Measurements from ENCODE around the gene IGF2BP2. TPM values are rescaled to one million over a fixed set of nuclear protein-coding genes. Genes with fewer than 3 reads are reported as not detected.

The IGF2BP2 gene
- total and polyA plus RNA-seq, 2 of the 13 experiments (the other 11 are each of a cell fraction or from before 2014, with no cell fraction given): 6.5 to 46.0 TPM

DNA sequence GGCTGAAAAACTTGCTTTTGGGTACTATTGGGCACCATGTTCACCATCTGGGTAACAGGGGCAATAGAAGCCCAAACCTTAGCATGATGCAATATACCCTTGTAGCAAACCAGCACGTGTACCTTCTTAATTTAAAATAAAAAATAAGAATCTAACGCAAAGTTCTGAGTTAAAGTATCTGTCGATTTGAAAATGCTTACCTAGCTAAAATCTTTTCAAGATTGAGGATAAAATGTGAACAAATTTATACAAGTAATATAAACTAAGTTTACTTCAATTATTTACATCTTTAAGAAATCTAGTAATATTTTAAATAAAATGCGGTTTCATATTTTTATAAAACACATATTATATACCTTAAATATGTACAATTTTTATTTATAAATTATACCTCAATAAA, 38.1 kb upstream of the IGF2BP2 start:
- Histone ChIP-seq H3K9me3 (ENCODE audit: low read length) (no peaks in the 10 kb centered on the region), H3K36me3 (replicated peaks in 1 of 2; ENCODE audit: control insufficient read depth in 1 of 2, insufficient read depth in 2 of 2, low read length in 2 of 2) (no peaks in the 10 kb centered on the region), H3K27me3 (ENCODE audit: control insufficient read depth in 1 of 2, insufficient read depth in 2 of 2, low read length in 2 of 2) (no peaks in the 10 kb centered on the region), H4K20me1 (ENCODE audit: insufficient read depth, low read length) (no peaks in the 10 kb centered on the region), H3K79me2 (ENCODE audit: insufficient read depth, low read length) (no peaks in the 10 kb centered on the region), H3K4me2 (ENCODE audit: low read depth, low read length) (no peak overlapping the region), H3K9ac (ENCODE audit: insufficient read depth, low read depth, low read length) (no peak overlapping the region), H3K27ac (ENCODE audit: extremely low read length, insufficient read depth, low read length) (no peak overlapping the region), H3K4me3 (replicated peaks in 1 of 3; ENCODE audit: insufficient read depth in 1 of 3, low read depth in 2 of 3, low read length in 3 of 3) (no peak overlapping the region), H3K4me1 (ENCODE audit: insufficient read depth, low read length) (peaks cover 47% of the 10 kb centered on the region), H2AFZ (ENCODE audit: low read length) (no peak overlapping the region)
- ATAC-seq (no peak), DNase-seq (ENCODE audit: low spot score) (no peak), FAIRE-seq (no peak)
- in situ Hi-C loops (cut with HindIII; ENCODE audit: extremely low pct_ligation_motif_present, low pct_unique_long_range_greater_than_20kb): no loop called here
- POLR2A ChIA-PET: no interaction called here
- TF ChIP-seq MAFK (conservative IDR thresholded peaks at IDR 0.05 in 1 of 2, IDR thresholded peaks at IDR 0.05 in 1 of 2; ENCODE audit: low read length in 2 of 2) (peak; percentile 49 to 73), ZNF790 (CRISPR knock-in tag; IDR thresholded peaks at IDR 0.05; ENCODE audit: borderline replicate concordance) (no peak), MAFF (IDR thresholded peaks at IDR 0.05; ENCODE audit: low read depth, low read length) (peak; percentile 23; the same call in 1 of the 2 replicates)
- TF ChIP-seq, protein P1, sequence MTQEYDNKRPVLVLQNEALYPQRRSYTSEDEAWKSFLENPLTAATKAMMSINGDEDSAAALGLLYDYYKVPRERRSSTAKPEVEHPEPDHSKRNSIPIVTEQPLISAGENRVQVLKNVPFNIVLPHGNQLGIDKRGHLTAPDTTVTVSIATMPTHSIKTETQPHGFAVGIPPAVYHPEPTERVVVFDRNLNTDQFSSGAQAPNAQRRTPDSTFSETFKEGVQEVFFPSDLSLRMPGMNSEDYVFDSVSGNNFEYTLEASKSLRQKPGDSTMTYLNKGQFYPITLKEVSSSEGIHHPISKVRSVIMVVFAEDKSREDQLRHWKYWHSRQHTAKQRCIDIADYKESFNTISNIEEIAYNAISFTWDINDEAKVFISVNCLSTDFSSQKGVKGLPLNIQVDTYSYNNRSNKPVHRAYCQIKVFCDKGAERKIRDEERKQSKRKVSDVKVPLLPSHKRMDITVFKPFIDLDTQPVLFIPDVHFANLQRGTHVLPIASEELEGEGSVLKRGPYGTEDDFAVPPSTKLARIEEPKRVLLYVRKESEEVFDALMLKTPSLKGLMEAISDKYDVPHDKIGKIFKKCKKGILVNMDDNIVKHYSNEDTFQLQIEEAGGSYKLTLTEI (CRISPR knock-in tag; conservative IDR thresholded peaks at IDR 0.05): no peak
- 78% methylated on average over 4 of the region's 4 CpGs for WGBS (ENCODE audit: low lambda C conversion rate)
- CTCF ChIA-PET (ENCODE audit: low intra/inter-chr PET ratio, low total read pairs): no interaction called here
- intact Hi-C loops (cut with micrococcal nuclease; ENCODE audit: unreplicated experiment): no loop called here
- no TSS peak for BruUV-seq (replicated peaks)

DNA sequence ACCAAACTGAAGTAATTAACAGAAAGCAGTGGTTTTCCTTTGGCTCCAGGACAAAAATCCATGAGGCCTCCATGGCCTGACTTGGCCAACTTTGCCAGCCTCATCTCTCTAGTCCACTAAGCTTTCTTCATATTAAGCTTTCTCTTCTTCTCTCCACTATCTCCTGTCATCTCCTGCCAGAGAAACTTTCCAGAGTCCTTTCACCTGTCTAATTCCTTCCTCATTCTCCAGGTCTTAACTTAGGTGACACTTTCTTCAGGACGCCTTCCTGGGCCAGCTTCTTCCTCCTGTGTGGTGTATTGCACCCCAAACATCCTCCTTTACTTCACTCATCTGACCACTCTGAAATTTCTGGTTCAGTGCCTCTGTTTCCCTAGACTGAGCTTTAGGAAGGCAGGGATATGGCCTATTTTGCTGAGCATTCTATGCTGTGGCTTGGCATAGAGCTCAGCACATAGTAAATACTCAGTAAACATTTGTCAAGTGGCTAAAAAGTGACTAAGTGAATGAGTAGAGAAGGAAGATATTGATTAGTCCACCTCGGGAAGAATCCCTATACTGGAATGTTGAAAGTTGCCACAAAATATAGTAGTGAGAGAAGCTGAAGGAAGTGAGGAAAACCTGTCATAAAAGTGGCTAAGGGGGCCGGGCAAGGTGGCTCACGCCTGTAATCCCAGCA, 34.6 kb upstream of the IGF2BP2 start:
- DNase-seq (ENCODE audit: low spot score) (no peak), FAIRE-seq (no peak), ATAC-seq (peak; percentile 58)
- Histone ChIP-seq H3K4me2 (ENCODE audit: low read depth, low read length) (peak overlapping the region; percentile 46), H4K20me1 (ENCODE audit: insufficient read depth, low read length) (no peaks in the 10 kb centered on the region), H3K9ac (ENCODE audit: insufficient read depth, low read depth, low read length) (0 out of 2 replicates have a peak overlapping the region, but pooled peaks have one; percentile 32), H3K27ac (ENCODE audit: extremely low read length, insufficient read depth, low read length) (peak overlapping the region; percentile 60), H3K79me2 (ENCODE audit: insufficient read depth, low read length) (no peaks in the 10 kb centered on the region), H3K9me3 (ENCODE audit: low read length) (peaks cover 12% of the 10 kb centered on the region; the same call in 1 of the 2 replicates), H3K4me3 (replicated peaks in 1 of 3; ENCODE audit: insufficient read depth in 1 of 3, low read depth in 2 of 3, low read length in 3 of 3) (no peak overlapping the region; a peak in 1 of 6 replicates), H3K27me3 (ENCODE audit: control insufficient read depth in 1 of 2, insufficient read depth in 2 of 2, low read length in 2 of 2) (no peaks in the 10 kb centered on the region), H3K36me3 (replicated peaks in 1 of 2; ENCODE audit: control insufficient read depth in 1 of 2, insufficient read depth in 2 of 2, low read length in 2 of 2) (no peaks in the 10 kb centered on the region), H2AFZ (ENCODE audit: low read length) (no peak overlapping the region), H3K4me1 (ENCODE audit: insufficient read depth, low read length) (peaks cover 34% of the 10 kb centered on the region)
- CTCF ChIA-PET (ENCODE audit: low intra/inter-chr PET ratio, low total read pairs): no interaction called here
- no TSS peak for BruUV-seq (replicated peaks)
- intact Hi-C loops (cut with micrococcal nuclease; ENCODE audit: unreplicated experiment) (no loop called here), in situ Hi-C loops (cut with HindIII; ENCODE audit: extremely low pct_ligation_motif_present, low pct_unique_long_range_greater_than_20kb) (no loop called here)
- POLR2A ChIA-PET: interaction anchor here (0.7 to 1.8 kb wide), 9 partner anchors 12 to 107 kb away, joined by 3 to 11 read pairs (median 4); partner anchors contain the start of gene IGF2BP2
- WGBS (ENCODE audit: low lambda C conversion rate): 41% methylated on average over 4 of the region's 4 CpGs
- TF ChIP-seq JUNB (CRISPR knock-in tag; IDR thresholded peaks at IDR 0.05; ENCODE audit: borderline replicate concordance) (0 out of 2 replicates have a peak, but pooled peaks have one; percentile 6), PITX1 (CRISPR knock-in tag; IDR thresholded peaks at IDR 0.05) (0 out of 2 replicates have a peak, but pooled peaks have one; percentile 34), ZMYM3 (CRISPR knock-in tag; IDR thresholded peaks at IDR 0.05) (peak; percentile 81), FOXP1 (IDR thresholded peaks at IDR 0.05) (no peak), FOXP1 (CRISPR knock-in tag; IDR thresholded peaks at IDR 0.05) (peak; percentile 38; the same call in 1 of the 2 replicates), ZNF703 (CRISPR knock-in tag; IDR thresholded peaks at IDR 0.05; ENCODE audit: borderline replicate concordance) (no peak), NR2F2 (IDR thresholded peaks at IDR 0.05; ENCODE audit: borderline replicate concordance, low read depth) (0 out of 2 replicates have a peak, but pooled peaks have one; percentile 13), FOSL2 (CRISPR knock-in tag; IDR thresholded peaks at IDR 0.05) (0 out of 2 replicates have a peak, but pooled peaks have one; percentile 6)
- TF ChIP-seq, protein P2, sequence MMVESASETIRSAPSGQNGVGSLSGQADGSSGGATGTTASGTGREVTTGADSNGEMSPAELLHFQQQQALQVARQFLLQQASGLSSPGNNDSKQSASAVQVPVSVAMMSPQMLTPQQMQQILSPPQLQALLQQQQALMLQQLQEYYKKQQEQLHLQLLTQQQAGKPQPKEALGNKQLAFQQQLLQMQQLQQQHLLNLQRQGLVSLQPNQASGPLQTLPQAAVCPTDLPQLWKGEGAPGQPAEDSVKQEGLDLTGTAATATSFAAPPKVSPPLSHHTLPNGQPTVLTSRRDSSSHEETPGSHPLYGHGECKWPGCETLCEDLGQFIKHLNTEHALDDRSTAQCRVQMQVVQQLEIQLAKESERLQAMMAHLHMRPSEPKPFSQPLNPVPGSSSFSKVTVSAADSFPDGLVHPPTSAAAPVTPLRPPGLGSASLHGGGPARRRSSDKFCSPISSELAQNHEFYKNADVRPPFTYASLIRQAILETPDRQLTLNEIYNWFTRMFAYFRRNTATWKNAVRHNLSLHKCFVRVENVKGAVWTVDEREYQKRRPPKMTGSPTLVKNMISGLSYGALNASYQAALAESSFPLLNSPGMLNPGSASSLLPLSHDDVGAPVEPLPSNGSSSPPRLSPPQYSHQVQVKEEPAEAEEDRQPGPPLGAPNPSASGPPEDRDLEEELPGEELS (CRISPR knock-in tag; IDR thresholded peaks at IDR 0.05): peak; percentile 32; the same call in 1 of the 2 replicates
